HG03575 (cell line): ENCODE results near the gene LDAH.

Source experiments
- ATAC-seq: cut with Tn5 transposase; IDR thresholded peaks from one replicate; pipeline ENCODE4 v1.9.1; 2021; ENCODE audit not compliant: unreplicated experiment, insufficient number of reproducible peaks, low FRiP score; ENCODE audit errors: extremely low read depth

LDAH gene

DNA sequence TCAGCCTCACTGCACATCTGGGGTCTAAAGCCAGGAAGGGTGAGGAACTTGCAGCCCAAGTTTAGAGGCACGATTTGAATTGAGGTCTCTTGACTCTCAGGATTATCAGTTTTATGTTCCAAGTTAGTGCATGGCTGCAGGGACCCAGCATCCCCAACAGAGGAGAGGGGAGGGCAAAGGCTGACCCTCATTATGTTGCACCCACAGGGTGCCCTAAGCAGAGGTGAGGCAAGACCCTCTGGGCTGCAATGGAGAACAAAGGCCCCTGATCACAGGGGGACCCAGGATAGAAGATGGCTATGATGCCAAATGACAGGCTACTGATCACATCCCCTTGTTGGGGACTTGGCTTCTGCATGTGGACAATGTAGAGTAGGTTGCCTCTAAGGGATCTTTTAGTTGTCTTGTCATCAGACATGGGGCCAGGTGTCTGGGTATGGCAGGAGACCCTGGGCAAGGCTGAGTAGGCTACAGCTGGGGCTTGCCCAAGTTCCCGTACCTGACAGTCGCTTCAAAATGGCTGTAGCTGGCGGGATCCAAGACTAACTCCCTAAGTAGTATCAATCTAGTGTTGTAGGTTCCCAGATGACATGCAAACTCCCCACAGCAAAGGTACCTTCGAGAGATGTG lies 160.5 kb downstream of the LDAH start:
- no peak for ATAC-seq

DNA sequence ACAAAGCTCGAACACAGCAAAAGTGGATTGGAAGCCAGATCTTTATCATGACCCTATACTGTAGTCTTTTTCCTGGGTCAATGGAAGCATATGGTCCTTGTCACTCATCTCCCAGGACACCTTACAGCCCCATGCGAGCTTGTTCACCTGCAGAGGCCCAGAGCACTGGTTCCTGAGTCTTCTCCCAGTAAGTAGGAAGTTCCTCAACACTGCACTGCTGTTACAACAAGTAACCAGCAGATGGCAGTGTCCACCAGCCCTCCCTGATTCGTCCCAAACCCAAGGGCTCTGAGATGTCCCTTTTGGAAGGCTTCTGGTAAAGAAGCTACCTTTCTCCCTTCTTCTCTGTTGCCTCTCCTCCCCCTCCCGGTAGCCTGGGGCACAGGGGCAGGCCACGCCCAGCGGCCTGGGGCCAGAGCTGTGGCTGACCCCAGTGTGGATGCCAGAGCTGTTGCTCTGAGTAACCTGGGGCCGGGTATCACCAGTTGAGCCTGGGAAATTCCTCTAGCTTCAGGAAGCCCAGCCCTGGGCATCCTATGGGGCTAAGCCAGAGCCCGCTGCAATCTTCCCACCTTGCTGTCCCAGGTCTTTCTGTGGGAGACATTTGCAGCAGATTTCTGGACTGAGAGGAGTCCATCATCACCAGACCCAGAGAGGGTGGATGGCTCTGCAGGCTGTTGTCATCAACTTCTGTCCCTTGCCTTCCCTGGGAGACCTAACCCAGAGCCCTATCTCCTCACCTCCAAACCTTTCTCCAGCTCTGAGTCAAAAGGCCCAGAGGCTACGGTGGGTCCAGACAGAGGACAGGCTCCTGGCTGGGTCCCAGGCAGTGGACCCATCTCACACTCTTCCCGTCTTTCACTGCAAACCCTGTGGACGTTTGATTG lies 161.2 kb downstream of the LDAH start:
- ATAC-seq, result no peak

DNA sequence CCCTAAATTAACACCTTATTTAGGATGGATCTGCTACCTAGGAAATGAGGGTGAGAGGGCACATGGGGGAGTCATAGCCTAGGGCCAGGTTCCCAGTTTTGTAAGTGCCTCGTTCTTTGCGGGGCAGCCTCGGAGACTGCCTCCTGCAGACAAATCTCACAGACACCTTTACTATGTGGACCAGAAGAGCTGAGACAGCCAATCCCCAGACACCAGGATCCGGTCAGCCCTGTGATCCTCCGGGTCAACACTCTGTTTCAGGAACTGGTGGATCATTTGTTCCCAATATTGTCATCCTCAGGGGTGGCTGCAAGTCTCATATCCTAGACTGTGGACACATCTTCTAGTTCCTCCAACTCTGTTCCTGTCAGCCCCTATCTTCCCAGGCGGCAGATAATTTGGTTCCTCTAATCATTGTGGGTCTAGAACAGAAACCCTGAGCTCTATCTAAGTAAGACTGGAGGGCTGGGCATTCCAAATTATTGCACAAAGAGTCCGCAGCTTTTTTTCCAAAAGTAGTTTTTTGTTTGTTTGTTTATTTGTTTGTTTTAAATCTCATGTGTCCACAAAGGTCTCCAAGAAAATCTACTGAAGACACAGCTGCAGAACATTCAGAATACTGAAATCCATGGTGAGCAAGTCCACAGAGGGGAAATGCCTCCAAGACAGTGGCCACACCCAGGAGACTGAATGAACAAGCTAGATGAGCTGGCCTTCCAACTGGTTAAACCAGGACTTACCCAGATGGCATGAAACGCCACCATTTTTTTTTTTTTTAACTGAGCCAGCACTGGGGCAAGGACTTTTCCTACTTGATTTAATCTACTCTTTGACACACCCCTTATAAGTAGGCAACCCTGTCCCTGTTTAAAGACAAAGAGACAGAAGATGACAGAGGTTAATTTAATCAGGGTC lies 162.1 kb downstream of the LDAH start:
- ATAC-seq, result no peak

DNA sequence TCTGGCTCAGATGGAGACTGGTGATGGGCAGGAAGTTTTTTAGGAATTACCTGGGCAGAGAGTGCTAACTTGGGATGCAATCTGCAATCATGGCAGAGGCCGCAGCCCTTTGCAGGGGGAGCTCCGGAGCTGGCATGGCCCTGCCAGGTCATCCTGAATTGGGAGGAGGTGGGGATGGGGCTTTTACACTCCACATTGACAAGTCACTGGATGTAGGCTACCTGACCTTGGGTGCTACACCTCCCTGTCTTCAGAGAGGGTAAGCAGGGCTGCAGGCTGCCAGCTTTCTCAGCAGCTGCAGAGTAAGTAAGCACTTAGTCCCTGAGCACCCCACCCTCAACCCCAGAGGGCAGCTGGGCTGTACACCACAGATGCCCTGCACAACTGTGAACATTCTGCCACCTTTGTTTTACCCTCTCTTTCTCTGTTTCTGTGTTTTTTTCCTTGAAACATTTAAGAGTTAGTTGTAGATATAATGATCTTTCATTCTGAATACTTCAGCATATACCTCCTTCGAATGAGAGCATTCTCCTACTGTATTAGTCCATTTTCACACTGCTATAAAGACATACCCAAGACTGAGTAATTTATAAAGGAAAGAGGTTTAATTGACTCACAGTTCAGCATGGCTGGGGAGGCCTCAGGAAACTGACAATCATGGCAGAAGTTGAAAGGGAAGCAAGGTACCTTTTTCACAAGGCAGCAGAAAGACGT lies 165.2 kb downstream of the LDAH start:
- no peak for ATAC-seq

DNA sequence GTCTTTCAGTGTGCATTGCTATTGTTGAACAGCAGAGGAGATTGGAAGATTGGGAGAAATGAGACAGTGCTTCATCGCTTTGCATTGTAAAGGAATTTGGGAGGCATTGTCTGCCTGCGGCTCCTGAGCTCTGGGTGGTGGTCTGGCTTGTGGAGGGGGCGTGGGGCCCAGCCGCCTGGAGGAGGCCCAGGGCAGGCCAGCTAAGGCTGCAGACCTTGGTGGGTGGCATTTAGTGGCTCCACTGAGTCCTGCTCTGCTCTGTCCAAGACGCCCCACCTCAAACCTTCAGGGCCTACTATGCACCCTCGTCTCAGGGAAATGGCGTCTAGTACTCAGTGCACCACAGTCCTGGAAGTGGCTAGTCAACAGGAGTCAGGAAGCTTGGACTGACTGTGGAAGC lies 166.3 kb downstream of the LDAH start:
- no peak for ATAC-seq

DNA sequence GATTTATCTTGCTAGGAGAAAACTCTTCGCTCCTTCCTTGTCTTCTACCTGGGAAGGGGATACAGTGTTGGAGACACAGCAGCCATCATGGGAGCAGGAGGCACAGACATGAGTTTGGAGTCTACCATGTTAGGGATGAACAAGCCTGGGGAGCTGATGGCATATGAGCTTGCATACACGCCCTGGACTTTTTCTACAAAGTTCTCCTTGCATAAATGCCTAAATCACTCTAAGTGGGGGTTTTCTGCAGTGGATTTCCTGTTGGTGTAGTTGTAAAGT lies 168.4 kb downstream of the LDAH start:
- no peak for ATAC-seq

DNA sequence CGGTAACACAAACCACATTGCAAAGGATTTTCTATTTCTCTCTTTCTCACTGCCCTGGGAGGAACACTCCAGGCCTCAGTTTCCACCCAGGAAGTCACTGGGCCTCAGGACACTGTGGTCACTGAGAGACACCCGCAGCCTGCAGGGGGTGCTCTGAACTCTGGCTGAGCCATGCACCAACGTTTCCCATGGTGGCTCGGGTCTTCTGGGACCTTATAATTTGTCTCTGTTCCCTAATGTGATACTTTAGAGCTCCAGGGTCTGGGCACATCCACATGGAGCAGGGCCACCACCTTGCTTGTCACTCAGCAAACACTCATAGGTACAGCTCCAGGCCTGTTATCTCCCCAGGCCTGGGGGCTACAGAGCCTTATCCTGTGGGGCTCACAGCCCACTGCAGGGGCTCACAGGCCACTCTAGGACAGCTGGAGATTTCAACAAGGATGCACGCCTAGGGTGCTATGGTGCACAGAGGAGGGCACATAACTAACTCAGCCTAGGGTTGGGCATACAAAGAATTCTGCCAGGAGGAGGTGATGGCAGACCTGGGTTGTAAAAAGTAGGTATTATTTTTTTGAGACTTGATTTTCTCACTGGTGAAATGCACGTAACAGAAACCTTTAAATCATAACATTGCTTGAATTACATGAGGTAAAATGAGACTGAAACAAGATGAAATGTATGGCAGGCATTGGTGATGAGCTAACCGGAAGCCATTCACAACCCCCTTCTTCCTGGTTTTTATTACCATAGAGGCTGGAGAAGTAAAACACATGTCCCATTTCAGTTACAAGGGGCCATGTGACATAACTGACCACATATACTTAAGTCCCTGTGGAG lies 169.0 kb downstream of the LDAH start:
- ATAC-seq, result no peak

DNA sequence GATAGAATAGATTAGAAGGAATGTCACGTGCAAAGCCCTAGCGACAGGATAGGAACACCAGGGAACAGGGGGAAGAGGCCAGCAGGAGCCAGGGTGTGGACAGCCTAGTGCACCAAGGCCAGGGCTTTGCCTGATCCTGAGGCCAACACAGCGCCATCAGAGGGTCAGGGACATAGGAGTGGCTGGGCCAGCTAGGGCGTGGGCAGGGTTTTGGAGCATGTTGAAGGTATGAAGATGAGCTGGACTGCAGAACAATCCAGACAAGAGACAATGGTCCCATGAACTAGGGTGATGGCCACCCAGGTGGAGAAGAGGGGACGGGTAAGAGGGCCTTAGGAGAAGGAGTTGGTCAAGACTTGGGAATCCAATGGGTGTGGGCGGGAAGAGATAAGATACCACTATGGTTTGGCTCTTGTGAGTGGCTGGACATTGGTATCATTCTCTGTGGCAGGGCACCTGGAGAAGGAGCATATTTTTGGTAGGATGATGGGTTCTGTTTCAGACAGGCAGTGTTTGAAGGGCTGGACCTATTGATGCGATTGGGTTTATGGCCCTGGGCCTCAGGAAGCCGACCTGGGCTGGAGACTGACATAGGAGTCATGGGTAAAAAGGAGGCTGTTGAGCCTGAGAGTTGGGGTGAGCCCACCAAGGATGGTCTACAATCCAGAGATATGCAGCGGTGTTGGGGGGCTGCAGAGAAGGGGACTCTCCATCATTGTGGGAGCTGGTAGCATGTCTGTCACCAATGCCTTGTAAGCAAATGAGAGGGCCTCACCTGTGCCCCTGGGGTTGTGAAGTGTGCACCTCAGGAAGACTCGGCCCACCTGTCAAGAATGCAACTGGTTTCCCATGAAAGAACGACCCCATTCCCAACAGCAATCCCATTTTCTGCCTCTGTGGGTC lies 170.0 kb downstream of the LDAH start:
- ATAC-seq, result no peak

DNA sequence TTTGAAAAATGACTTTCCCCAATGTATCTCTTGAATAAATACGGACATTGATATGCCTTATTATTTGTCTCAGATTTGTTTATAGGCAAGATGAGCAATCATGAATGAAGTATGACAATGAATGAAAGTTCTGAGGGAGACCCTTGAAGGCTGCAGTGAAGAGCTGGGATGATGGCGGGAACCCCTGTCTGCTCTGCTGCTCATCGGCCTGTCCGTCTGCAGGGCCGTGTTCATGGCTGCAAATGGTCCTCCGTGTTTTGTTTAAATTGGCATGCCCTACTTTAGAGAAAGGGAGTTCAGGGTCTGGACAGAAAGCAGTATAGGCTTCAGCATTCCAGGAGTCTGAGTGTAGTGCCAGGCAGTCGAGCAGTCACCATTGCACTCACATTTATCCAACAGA lies 170.8 kb downstream of the LDAH start:
- ATAC-seq, result no peak

DNA sequence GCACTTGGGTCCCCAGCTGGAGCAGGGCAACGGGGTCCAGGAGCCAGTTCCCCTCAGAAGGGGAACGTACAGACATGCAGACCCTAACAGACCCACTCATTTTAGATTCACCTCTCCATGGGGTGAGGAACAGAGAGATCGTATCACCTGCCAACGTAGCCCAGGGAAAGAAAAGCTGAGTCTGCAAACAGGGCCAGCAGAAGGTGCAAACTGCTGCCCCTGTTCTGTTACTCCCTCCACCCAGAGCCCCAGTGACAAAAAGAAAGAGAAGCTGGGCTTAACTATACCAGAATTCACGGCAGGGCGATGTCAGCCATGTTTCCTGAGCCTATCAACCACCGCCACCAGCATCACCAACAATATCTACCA lies 171.2 kb downstream of the LDAH start:
- no peak for ATAC-seq

DNA sequence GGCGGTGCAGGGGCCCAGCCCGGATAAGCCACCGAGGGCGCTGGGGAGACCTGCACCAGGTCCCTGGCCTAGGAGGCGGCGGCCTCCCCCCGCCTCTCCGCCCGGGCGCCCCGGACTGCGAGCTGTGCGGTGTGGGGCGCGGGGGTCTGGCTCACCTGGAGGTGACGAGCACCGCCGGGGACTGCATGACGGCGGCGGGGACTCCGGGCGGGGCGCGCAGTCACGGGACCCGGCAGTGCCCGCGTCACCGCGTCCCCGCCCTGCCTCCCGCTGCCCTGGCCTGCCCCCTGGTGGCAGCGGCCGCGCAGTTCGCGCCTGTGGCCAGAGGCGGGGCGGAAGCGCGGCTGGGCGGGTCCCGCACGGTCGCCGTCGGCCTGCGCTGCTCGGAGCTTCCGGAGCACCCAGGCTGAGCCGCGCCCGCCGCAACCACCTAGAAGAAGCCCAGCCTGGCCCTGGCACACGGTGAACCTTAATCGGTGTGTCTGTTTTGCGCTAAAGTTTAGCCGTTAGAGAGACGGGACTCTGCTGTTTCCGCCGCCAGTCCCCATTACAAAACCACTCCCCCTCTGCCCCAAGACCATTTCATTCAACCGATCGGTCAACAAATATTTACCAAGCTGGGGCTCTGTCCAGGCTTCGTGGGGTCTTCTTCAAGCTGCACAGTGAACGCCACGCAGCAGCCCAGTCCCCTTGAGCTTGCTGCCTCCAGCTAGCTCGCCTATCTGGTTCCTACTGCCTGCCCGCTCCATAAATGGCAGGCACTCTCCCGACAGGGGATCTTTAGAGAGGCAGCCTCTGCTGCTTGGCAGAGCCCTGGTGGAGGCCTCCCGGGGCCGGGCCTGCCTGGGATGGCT lies 171.8 kb downstream of the LDAH start, which contains the start of gene HS1BP3:
Gene HS1BP3 (minus strand): TSS at position 222 of the 854 bp plus-strand sequence. CDS start 35 bp downstream, at position 187.
- peak; percentile 68 for ATAC-seq

DNA sequence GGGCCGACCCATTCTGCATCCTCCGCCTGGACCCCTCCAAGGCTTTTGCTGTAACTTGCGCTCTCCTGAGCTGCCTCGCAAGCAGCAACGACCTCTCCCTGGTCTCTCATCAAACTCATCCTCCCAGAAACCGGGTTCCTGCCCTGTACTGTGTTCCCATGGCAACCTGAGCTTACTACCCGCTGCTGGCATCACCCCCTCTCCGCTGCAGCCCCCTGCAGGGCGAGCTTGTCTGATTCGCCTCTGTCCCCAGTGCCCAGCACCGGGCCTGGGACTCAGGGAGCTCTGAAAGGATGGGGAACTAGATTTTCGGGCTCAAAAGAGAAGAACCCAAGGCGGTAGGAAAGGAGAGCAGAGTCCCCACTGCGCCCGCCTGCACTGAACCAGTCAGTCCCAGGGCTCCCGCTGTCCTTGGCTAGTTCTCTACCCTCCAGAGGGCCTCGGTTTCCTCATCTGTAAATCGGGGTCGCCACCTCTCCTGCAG lies 172.5 kb downstream of the LDAH start:
- no peak for ATAC-seq

DNA sequence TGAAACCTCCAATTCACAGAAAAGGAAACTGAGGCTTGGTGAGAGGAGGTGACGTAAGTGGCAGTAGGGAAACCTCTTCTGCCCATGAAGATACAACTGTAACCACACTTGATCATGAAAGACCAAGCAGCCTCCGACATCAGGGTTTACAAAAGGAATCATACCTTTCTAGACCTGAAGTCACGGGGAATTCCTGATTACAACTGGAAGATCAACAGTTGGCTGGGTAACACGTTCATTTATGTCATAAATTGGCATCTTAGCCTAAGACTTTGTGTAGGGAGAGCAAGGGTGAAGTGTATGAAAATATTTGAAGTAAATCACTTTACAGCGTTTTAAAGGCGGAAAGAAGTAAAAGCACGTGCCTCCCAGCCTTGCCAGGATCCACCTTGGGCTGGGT lies 172.9 kb downstream of the LDAH start:
- ATAC-seq, result no peak

DNA sequence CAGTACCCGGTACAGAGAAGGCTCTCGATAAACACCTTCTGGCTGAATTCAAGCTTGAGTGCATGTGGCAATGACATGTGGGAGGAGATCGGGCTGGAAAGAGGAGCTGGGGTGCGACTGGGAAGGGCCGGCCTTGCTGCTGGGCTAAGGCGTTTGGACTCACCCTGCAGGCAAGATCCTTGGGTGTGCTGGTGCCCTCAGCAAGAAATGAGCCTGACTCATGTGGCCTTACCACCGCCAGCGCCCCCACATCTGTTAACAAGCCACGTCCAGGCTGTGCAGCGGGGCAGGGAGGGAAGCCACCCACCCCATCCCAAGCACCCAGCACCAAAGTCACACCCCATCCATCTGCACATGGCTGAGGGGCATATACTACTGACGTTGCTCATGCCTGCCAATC lies 173.3 kb downstream of the LDAH start:
- no peak for ATAC-seq

DNA sequence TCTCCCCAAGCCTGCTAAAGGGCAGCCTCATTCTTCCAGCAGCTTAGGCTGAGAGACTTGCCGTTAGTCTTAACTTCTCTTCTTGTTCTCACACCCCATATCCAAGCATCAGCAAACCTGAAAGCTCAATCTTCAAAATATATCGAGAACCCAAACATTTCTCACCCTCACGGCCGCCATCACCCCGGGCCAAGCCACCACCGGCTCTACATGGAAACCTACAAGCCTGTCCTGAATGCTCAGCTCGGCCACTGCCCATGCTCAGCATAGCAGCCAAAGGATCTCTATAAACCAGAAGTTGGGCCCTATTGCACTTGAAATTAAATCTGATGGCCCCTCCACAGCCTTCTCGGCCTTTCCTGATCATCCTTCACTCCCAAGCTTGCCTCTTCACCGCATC lies 174.1 kb downstream of the LDAH start:
- no peak for ATAC-seq

DNA sequence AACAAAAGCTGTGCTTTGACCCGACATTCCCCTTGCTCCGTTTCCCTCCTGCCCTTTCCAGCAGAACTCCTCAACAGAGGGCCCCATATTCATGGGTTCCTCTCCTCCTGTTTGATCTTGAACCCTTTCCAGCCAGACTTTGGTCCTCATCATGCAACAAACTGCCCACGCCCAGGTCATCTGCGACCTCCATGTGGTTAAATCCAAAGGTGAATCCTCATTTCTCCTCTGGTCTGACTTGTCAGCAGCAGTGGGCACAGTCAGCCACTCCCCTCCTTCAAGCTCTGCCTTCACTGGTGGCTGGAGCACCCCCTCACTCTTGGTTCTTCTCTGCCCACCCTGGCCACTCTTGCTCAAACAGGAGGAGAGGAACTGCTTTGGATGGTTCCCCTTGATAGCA lies 174.7 kb downstream of the LDAH start:
- ATAC-seq, result no peak
